GM03348 (cell line): ENCODE measurements around the gene RPUSD1.
A peak's percentile ranks its signal among the peaks of the same experiment; 100 is the strongest.

ENCODE experiments used
- DNase-seq: peaks from one replicate; pipeline ENCODE4 v3.0.0; 2012; ENCODE audit warnings: low spot score

RPUSD1 gene

DNA sequence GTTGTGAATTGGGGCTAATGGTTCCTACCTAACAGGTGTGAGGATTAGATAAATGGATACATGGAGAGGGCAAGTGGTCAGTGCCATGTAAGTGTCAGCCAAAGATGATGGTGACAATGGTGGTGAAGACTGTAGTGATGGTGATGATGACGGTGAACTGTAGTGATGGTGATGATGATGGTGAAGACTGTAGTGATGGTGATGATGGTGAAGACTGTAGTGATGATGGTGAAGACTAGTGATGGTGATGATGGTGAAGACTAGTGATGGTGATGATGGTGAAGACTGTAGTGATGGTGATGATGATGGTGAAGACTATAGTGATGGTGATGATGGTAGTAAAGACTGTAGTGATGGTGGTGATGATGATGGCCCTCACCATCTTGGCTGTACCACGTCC, 30.4 kb upstream of the RPUSD1 start:
- DNase-seq, result no peak

GRCh38 chr16:818132-818531, 30.0 kb upstream of the RPUSD1 start:
- no peak for DNase-seq

DNA sequence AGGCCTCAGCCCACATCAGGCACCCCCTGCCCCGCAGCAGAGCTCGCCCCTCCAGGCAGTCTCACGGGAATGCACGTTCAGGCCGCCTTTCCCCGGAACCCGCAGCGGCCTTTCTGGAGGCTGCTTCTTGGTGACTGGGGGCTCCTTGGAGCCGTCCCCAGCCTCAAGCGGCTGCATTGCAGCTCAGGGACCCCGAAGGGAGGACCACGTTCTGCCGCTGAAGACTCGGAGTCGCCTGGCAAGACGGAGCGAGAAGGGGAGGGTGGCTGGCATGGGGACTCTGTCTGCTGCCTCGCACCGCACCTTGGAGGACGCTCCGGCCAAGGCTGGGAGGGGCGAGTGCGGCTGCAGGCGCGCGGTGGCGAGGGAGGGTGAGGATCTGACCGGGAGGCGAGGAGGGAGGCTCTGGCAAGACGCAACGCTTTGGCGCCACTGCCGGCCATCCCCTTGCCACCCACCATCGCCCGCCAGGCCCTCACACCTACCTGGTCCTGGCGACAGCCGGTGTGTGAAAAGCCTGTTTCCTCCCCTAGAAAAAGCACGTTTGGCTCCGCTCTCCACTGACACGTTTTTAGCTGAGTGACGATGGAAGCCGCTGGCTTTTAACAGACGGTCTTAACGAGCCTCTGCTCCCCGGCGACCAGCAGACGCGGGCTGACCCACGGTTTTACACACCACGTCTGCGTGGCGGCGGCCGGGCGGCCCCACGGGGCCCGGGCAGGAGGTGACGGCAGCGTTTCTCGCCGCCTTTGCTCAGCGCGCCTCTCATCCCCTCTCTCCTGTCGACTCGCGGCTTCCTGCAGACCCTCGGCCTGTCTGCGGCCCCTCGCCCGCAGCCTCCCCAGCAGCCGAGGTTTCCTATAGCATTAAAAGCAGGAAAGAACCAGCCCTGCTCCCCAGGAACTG, 29.1 kb upstream of the RPUSD1 start:
- no peak for DNase-seq

- no peak for DNase-seq
Measured at GRCh38 chr16:815861-816260, 27.7 kb upstream of the RPUSD1 start.

DNA sequence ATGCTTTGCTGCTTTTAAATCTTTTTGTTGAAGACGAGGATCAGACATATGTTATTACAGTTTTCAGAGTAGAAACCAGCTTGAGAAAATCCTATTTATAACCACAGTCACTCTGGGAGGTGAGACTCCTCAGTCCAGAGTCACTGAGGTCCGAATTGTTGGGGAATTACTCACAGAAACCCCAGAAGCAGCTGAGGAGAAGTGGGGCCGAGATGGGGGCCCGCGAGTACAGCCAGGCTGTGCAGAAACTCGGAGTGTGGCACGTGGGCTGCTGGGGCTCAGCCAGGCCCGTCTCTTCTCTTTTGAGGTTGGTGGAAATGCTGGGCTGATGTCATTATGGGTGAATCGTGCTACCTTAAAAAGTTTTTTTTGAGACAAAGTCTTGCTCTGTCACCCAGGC, 26.8 kb upstream of the RPUSD1 start:
- DNase-seq, result peak; percentile 74

DNA sequence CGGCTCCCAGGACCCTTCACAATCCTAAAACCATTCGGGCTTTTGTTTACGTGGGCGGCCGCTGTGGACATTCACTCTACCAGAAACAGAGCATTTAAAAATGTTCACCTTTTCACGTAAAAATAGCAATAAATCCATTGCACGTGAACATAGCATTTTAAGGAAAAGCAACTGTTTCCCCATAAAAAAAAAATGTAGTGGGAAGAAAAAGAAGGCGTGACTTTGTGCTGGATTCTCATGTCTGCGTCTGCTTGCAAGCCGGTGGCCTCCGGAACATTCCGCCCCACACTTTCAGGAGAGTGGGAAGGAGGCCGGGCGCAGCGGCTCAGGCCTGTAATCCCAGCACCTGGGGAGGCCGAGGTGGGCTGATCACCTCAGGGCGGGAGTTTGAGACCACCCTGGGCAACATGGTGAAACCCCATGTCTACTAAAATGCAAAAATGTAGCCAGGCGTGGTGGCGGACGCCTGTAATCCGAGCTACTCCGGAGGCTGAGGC, 25.8 kb upstream of the RPUSD1 start:
- no peak for DNase-seq

DNA sequence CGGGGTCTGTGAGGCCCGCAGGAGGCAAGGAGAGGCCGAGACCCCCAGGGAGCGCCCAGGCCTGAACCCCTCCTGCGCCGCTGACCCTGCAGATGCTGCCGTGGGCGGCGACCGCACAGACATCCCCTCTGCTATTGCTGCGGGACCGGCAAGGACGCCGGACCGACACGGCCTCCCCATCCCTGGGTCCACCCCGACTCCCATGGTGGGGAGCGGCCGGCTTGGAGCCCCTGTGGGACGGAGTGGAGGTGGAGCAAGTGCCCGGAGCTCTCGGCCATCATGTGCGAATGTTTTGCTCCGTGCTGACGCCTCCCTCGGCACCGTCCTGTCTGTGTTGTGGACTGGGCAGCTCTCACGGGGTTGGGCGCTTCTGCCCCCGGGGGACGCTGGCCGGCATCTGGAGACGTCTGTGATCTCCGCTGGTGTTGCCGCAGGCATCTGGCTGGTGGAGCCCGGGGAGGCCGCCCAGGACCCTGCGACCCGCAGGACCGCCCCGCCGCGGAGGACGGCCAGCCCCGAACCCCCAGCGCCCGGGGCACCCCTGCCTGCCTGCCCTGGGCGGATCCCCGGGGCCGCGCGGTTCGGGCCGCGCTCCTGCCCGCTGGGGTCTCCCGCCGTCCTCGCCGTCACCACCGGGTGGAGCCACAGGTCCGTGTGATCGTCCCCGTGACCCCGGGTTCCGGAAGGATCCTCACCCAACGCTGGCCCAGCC, 25.2 kb upstream of the RPUSD1 start:
- peak; percentile 87 for DNase-seq

DNA sequence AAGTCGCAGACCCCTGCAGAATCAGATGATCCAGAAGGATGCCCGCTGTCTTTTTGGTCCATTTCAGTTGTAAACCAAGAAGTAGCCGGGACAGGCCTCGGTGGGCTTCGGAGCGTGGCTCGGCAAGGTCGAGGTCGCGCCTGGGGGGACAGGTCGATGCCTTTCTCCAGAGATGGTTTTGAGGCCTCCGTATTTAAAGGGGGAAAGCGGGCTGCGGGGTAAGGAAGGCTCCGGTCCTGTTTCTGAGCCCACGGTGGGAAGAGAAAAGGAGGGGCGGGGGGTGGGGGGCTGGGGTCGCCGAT, 19.9 kb upstream of the RPUSD1 start:
- no peak for DNase-seq

DNA sequence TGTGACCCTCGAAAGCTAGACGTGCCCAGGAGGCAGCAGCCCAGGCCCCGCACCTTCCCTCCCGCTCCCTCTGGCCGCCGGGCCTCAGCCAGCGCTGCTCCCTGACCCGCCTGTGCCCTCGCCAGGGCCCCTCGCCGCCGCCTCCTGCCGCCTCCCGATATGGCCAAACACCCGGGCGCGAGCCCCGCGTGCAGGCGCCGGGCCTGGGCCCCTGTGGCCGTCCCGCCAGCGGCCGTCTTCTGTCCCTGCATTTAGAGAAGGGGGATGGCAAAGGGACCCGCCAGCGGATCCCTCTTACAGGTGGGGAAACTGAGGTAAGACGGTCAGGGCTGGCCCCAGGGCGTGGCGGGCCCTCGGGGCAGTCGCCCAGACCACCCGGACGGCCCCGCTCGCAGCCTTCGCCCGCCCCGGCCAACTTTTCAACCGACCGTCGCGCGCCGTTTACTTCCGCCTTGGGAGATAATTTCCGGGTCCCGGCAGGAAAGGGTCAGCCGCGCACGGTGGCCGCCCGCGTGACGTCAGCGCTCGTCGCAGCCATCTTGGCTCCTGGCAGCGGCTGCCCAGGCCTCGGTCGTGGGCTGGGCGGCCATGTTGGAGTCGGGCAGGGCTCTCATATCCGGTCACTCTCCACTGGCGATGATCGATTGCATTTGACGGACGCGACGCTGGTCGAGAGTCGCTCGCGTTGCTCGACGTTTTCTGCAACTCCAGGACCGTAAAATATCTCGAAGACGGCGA, 19.3 kb upstream of the RPUSD1 start:
- peak; percentile 98 for DNase-seq

GRCh38 chr16:805474-805873, 17.3 kb upstream of the RPUSD1 start:
- DNase-seq, result no peak

DNA sequence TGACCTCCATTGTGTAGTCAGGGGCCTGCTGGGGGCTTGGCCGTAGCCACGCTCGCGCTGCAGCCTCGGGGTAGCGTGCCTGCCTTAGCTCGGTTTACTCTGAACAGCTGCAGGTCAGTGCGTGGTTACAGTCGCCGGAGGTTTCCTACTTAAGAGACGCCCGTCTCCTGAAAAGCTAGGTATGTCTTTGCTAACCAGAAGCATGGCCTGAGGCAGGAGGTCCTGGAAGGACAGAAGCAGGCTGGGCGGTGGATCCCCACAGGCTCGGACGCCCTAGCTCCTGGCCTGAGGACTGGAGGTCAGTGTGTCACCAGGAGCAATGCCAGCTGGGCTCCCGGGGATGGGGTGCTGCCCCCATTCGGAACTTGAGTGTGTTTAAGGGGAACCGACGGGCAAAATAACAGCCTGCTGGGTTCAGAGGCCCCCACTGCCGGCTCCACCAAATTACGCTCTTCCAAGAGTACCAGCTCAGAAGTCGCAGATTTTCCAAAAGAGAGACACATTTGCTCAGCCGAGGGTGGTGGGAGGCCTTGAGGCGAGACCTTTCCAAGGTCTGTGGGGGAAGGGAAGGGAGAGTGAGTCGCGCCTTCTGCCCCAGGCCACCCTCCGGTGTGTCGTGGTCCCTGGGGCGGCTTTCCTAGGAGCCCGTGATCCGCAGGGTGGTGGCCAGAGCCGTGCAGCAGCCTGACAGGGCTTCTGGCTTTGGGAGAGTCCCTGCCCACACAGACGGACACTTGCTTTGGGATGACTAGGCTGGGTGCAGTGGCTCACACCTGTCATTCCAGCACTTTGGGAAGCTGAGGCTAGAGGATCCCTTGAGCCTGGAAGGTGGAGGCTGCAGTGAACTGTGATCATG, 16.2 kb upstream of the RPUSD1 start:
- no peak for DNase-seq

DNA sequence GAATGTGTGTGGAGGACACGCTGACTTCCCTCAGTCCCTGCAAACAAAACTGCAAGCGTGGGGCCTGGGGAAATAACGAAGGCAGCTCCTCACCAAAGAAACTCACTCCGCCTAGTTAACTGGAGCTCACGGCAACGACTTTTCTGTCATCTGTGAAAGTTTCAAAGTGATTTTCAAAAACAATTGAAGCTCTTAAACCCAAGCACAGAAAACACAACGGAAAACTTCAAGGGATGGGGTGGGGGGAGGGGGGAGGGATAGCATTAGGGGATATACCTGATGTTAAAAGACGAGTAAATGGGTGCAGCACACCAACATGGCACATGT, 15.5 kb upstream of the RPUSD1 start:
- DNase-seq, result no peak

DNA sequence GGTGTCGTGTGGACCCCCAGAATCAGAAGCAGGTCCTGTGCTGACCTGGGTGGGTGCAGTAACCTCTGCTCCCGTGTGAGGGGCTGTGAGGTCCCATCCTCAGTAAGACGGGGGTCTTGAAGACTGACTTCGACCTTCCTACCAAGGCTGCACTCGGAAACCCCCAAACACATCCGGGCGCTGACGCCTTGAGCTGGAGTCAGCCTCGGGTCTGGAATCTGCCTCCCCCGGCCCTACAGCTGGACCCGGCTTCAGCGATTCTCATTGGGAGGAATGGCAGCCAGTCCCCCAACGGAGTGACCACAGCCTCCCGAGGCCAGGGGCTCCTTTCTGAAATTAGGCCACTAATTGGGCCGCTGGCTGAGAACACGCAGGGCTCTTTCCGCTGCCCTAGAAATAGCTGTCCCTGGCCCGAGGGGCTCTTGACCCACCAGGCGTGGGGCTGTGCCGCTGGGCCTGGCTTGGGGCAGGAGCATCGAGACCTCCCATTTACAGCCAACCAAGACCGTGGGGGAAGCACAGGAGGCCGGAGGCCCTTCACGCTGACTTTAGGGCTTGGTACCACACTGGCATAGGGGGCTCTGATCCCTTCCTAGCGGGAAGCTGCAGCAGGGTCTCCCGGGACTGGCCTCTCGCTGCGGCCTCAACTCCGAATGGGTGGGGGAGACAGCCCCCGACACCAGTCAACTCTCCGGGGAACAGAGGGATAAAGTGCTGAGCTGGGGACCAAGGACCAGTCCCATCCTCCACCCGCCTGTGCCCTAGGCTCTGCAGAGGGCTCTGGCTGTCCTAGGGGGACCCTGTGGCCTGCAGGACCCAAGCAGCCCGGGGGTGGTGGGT, 15.0 kb upstream of the RPUSD1 start:
- DNase-seq, result no peak

GRCh38 chr16:802461-802860, 14.3 kb upstream of the RPUSD1 start:
- no peak for DNase-seq

- DNase-seq, result no peak
Measured at GRCh38 chr16:801584-802363, 13.6 kb upstream of the RPUSD1 start.

DNA sequence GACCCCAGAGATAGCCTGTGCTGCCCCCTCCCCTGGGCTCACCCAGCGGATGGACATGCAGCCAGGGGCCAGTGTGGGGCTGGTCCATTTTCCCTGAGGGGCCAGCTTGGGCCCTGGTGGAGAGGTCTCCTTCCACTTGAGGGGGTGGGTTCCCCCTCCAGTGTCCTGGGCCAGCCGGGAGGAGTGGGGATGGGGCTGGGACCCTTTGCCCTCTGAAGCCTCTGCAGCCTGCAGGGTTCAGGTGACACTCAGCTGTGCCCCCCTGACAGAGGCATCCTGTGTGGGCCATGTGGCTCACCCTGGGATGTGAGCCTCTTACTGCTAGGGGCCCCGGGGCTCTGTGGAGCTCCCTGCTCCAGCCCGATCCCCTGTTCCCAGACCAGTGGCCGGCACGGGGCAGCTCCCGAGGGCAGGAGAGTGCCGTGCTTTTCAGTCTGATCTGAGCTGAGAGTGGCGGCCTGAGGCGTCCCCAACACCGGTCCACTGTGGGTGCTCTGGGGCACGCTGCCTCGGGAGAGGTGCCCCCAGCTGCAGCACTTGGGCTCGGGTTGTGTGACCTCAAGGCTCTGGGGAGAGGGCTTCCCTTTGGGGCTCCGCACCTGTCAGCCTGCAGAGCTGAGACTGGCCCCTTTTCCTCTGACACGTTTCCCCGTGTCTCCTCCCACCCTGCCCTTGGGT, 12.8 kb upstream of the RPUSD1 start:
- DNase-seq, result no peak

DNA sequence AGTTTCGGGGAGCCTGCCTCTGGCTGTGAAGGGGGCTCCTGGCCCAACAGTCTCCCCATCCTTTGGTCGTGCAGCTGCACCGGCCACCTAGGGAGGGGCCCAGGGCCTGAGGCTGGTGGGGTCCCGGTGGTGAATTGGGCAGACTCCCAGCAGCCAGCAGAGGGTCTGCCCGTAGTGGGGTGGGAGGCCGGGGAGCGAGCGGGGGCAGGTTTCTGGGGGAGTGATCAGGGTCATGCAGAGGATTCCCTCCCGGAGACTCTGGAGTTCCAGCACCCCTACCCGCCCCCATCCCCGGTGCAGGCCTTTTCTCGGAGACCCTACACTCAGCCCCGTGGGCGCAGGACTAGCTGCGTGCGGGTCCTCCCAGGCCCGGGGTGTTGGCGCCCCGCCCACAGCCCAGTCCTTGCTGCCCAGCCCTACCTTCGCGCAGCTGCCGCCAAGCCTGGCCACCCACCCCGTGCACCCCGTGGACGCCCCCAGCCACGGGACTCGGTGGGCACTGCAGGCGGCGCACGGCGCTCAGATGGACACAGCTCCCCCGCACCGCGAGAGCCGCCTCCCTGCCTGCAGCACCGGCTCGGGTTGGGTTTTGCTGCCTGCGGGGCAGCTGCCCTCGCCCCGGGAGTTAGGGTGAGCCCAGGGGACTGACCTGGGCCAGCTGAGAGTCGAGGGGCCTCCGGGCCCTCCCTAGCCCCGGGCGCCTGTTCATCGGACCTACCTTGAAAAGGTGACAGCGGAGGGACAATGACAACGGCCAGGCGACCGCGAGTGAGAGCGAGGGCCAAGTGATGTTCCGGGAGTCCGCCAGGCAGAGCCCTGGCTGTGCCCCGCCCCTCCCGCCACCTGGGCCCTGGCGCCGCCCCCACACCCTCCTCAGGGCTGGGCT, 12.0 kb upstream of the RPUSD1 start, which contains the start of gene GNG13:
TSS of gene GNG13 (minus strand) at position 787 of the 886 bp plus-strand sequence. CDS start 1,657 bp downstream, outside the sequence.
- no peak for DNase-seq
